ENCODE results near the gene CEP112.

CEP112 gene

DNA sequence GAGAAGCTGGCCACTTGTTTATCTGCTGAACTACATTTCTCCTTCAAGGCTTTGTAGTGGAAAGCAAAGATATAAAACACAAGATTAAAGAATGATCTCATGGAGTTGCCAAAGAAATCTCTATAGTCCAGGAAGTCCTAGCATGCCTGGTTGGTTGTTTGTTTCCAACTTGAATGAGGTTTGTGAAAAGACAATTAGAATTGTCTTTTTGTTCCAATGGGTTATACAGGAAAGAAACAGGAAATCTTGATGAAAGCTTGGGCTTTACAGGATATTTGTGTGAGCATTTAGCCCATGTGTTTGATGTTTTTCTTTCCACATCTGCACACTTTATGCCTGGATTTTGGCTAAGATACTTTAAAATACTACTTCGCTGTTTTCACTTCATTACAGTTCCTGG lies 273.4 kb downstream of the CEP112 start:
- no peak for DNase-seq

DNA sequence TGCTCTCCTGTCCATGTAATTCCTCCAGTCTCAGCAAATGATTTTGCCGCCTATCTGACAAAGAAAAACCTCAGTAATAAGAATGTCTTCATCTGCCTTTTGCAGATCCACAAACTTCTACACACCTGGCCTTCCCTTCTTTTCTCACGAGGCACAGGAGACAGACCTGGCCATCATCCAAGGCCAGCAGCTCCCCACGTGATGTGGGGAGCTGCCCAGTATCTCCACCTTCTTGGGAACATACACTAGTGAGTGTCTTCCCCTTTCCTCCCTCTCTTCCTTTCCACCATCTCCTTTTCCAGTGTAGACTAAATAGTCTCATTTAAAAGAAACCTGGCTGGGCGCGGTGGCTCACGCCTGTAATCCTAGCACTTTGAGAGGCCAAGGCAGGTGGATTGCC lies 274.4 kb downstream of the CEP112 start:
- no peak for DNase-seq

DNA sequence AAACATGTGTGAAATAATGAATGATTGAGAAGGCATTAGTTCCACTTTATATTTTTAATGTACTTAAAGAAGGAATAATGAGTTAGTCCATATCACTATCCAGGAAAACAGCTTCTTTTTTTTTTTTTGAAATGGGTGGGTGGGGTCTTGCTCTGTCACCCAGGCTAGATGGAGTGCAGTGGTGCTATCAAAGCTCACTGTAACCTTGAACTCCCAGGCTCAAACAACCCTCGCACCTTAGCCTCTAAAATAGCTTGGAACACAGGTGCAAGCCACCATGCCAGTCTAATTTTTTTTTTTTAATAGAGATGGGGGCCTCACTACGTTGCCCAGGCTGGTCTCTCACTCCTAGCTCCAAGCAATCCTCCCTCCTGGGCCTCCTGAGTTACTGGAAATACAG lies 275.5 kb downstream of the CEP112 start:
- DNase-seq = no peak

DNA sequence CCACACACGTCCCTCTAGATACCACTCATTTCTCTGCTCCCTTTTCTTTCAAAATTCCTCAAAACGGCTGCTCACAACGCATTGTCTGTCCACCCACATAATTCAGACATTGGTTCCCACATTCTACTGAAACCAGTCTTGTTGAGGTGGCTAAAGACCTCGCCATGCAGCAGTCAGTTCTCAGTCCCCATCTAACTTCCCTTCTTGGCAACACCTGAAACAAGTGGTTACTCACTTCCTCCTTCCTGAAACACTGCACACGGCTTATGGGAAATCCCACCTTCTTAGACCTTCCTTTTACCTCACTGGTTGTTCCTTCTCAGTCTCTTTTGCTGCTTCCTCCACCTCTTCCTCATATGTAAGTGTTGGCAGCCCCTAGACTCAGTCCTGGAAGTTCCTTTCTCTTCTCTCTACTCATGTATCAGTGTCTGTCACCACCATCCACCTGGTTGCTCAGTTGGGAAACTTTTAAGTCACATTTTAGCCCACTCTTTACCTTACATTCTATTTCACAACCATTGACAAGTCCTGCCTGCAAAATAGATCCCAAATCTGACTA lies 277.1 kb downstream of the CEP112 start:
- no peak for DNase-seq

DNA sequence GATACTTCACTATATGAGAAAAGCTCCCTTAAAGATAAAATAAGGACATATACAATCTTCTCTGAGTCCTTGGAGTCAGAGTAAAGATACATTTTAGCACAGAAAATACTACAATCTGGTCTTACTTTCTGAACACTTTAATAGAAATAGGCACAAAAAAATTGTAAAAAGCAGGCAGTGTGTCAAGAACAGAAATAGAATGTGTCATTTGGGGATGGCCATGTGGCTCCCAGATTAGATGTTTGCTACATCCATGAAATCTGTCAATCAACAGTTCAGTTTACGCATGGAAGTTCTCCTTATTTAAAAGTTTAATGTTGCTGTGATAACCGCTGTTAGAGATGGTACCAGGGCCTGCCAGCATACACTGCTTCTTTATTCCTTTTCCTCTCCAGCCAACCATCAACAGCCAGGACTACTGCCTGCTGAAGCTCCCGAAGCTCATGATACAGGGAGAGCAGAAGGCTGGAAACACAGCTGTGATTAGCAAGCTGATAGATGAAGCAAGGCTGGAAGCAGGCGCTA lies 278.5 kb downstream of the CEP112 start:
- no peak for DNase-seq

DNA sequence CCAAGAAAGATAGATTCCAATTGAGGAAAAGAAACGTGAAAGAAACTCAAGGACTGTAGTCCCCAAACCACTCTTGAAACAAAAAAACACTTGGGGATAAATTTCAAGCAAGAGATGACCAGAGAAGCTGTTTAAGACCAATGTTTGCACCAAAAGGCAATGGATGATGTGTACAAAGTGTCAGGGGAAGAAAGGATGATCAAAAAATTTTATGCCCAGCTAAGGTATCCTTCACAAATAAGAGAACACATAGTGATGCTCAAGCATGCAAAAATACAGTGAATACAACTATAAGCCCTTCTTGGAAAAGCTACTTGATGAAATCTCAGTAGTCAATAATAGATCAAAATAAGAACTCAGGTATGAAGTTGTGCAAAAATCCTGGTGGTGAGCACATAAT lies 281.1 kb downstream of the CEP112 start:
- DNase-seq = no peak

DNA sequence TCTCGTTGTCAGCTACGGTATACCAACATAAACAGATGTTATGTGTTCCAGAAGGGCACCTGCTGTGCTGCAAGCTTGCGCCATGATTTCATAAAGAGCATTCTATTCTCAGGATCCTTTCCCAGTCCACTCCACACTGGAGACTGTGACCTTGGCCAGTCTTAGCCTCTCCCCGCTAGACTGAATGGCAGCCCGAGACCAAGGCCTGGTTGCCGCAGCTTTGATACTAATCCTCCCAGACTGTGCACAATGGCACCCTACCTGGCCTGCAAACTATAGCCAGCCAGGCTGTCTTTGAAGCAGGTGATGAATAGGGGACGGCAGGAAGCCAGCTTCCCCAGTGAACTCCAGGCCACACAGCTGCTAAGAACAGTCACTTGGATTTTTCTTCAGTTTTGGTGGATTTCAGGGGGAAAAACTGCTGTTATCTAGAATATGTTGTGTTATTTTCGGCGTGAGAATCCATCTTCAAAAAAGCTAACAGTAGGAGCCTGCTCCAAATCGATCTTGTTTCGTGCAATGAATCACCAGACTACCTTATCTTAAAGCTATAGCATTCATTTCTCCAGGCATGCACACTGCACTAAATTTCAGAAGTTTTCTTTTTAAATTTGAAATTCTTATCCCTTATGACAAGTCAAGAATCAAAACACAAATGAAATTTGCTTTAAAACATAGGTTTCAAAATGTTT lies 289.0 kb downstream of the CEP112 start:
- DNase-seq = no peak

DNA sequence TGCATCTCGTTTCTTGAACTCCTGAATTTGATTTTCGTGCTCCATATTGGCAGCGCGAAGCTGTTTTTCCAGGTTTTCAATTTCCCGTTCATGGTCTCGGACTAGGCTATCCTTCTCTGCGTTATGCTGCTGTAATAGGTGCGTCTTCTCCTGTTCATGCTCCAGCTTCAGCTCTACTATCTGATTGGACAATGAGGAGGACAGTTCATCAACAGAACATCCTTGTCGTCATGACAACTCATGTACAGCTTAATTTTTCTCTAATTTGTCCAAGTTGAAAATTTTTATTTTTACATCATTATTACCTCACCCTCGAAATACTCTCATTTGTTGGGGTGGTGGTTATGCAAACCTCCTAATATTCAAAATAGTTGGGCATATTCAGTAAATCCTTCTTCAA lies 289.8 kb downstream of the CEP112 start:
- DNase-seq = no peak

DNA sequence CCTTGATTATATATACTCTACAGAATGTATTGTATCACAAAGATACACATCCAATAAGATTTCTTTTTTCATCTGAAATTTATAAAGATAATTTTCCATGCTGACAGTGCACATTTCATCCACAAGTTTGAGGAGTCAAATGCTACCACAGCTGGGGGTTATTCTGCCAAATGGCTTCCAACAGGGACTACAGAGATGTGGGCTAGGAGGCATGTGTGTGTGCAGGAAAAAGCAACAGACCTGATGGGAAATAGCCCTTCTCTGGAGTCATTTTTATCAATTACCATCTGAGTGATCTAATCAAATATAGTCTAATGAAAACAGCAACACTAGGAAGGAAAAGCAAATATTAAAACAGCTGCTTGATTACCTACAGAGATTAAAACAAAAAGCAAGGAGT lies 290.5 kb downstream of the CEP112 start:
- DNase-seq = no peak

DNA sequence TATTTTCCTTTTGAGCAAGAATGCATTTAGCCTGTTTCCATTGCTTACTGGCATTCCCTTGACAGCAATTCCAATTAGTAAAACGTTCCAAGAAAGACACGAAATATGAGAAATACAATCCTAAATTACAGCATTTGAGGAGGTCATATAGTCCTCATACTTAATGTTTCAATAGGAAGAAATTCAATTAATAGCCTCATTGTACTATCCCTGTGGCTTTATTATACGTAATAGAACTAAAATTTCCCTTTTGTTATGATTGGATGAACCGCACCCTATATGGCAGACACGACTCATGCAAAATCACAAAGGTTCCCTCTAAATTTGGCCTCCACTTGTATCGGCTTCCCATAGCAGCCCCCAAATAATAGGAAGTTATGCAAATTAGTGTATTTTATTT lies 291.7 kb downstream of the CEP112 start:
- DNase-seq = no peak

DNA sequence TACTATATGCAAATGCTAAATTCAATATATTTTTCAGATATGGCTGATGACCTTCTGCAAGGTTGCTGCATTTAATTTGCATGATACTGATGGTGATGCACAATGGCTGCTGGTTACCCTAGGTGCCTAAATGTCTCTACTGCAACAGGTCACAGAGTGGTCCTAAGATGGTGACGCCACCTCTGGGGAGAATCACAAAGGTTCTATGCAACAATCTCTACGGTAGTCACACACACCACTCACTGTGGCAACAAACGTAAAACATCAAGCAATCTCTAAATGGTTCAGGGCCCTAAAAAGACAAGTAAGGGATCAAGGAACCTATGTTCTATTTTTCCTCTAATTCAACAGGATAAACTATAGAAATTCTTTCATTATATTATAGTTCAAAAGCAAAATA lies 293.3 kb downstream of the CEP112 start:
- no peak for DNase-seq

DNA sequence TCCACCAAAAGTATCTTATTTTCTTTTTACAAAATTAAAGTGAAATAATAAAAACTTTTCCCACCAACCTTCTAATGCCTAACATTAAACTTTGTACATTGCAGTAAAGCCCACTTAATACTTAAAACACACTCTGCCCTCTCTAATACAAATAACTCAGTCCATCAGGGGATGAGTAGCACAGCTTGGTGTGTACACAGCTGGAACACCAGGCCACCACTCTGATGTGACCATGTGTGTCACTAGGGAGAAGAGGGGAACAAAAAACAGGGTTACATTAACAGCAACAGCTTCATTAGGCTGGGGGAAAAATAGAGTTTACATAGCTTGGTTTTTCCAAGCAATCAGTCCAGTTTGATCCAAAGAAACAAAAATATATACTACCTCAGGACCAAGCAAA lies 295.0 kb downstream of the CEP112 start:
- DNase-seq = no peak

DNA sequence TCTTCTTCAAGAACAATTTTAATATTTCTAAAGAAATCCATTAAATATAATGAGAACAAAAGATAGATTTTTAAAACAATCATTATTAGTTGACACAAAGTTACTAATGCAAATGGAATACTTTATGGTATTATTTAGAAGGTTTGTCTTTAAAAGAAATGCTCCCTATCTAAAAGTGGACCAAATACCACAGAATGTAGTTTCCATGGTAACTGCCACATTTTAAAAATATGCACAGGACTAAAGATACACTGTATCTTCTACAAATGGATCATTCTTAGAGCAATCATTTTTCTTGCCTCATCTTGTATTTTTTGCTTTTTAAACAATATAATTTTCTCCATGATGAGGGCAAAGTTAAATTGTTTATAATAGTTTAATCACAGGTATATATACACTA lies 296.0 kb downstream of the CEP112 start:
- no peak for DNase-seq

DNA sequence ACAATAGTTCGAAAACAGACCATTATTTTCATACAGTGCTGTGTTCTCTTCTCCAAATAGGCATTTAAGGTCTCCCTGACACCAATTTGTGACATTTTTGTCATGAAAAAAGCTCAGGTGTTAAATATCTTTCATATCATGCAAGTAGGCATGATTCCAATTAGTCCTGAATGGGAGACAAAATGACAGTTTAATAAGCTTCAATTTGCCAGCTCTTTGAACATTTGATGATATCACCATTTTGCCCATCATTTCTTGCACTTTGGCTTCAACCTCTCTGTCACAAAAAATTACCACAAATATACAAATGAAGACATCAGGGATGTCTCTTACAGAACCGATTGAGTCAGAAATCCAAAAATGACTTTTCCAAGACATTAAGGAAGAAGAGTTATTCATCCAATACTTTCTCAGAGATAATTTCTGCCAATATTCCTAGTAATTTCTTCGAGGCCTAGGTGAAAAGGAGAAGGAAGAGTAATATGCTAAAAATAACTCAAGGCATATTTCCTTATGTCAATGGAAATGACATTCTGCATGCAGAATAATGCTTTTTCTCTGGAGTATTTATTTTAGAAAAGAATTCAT lies 298.1 kb downstream of the CEP112 start:
- DNase-seq = no peak

DNA sequence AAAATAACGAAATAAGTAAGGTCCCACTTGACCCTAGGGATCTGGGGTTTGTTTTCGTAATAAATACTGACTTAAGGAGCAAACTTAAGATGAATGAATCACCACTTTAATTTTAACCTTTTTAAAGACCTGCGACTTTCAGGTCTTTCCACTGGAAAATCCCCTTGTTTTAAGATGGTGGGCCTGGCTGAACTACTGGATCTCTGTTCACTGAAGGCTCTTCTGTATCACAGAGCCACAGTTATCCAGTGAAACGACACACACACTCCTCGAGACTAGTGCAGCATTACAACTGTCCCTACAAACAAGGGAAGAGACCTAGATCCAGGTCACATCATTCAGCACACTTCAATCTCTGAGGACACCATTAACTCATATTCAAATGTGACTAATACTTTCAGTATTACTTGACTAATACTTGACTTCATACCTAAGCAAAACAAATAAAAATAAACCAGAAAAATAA lies 299.0 kb downstream of the CEP112 start:
- DNase-seq = no peak

DNA sequence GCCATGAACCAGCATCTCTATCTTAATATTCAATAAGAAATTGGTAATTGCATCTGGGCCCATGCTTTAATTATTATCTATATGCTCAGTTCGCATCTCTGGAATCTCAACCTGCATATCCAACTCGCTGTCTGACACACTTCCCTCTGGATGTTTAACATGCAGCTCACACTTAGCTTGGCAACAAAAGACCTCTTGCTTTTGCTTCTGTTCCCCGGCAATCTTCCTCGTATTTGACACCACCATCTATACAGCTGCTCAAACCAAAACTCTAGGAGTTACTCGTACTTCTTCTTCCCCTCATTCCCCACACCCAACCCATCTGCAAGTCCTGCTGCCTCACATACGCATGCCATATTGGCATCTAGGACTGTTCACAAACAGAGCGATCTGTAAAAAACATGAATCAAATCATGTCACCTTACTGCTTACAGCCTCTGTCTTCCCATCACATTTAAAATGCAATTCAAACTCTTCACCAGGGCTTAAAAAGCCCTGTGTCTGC lies 300.6 kb downstream of the CEP112 start:
- DNase-seq = no peak

DNA sequence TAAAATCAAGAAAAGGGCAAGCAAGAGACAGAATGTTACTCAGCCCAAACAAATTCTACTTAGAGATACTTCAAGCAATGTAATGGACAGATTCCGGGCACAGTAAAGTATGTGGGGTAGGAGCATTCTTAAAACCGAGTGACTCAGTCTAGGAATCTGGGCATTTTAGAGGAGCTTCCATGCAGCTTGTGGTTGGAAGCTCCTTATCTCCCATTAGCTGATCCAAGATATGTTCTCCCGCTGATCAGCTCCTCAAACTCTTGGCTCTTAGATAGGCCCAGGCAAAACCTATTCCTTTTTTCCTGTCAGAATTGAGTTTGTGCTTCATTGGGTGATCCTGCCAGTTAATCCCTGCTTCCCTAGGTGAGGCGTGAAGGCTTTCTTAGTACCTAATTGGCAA lies 303.3 kb downstream of the CEP112 start:
- DNase-seq = no peak

DNA sequence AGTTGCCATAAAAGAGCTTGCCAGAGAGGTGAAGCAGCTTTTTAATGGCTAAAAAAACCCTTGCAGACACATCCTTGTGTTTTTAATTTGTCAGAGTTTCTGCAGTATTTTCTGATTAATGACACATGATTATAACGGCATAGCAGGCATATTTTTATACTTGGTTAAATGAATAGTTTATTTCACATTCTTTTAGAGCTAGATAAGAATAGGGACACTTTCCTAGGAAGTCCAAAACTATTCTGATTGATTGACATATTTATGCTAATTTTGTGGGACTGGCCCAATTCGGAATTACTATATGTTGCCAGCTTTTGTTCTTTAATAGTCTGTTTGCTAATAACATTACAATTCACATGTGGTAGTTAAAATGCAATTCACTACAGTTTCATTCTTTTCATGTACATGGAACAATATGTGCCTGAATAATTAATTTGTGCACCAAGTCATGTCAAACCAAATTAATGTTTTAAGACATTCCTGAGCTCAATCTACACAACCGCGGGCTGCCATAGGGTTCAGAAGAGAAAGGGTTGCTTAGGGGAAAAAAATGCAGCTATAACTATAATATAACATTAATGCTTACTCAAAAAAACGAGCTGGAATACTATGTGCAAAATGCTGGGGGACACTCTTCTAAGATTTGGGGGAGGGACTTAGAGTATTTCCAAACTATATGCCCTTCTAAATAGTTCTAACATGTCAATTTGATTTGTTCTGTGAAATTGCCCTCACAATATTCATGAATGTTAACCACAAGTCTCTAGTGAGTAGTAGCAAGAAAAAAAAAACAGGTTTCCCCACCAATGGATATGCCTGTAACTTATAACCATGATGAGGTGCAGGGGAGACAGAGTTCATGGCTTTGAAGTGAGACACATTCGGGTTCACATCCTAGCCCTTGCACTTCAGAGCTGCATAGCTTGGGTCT lies 305.4 kb downstream of the CEP112 start:
- DNase-seq = no peak

DNA sequence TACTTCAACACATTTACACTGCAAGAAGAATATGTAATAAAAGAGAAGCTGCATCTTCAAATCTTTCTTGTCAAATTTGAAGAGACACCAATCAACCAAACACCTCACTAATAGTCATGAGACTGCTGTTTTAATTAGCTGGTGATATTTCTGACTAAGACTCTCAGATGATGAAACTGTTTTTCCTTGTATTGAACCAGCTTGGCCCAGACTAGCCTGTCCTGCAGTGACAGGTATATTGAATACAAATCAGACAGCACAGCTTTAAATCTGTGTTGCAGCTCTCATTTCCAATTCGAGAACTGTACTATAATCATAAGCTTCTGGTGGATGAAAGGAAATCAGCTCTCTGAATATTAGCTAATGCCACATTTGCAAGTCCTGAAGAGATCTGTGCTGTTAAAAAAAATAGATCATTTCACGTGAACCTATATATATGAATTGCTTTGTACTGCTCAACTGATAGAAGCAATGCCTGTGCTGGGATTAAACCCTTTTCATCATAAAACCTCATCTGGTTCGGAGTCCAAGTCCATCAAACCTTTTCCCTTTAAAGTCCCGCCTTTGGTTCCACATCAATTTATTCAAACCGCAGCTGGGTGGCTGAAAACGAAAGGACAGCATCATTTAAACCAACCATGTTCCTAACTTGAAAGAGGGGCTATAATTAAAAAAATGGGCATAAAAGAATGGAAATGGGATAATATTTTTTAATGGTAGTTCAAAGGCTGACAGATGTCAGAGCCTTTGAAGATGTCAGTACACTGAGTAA lies 306.2 kb downstream of the CEP112 start:
- no peak for DNase-seq

DNA sequence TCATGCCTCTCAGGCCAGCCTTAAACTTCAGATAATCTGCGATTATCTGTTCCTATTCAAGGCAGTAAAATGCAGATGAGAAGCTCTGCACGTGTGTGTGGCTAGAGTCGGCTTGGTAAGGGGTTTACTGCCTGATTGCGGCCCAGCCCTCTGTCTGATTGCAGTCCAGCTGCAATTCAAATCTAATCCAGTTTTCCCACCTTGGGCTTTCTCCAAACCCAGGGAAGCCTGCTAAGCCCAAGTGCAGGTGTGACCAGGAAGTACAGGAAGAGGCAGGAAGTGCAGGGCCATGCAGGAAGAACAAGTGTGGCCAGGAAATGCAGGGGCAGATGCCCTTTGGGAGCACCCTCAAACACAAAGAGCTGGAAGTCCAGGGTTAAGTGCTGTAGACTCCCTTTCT lies 314.9 kb downstream of the CEP112 start:
- DNase-seq = no peak

DNA sequence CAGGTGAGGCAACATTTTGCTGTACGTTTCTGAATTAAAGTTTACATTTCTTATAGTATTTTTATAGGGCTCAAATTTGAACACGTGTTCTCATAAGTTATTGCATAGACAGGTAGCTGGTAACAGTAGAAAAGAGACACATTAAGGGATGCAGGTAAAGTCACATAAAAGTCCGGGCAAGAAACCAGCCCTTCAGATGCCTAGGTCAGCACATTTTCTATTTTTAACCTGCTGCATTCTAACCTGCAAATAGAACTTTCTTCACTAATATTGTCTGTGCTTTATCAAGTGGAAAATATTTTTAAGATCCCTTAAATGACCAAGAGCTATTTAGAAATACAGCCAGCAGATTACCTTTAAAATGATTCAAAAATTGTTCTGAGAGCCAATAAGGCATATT lies 323.1 kb downstream of the CEP112 start:
- DNase-seq = no peak

DNA sequence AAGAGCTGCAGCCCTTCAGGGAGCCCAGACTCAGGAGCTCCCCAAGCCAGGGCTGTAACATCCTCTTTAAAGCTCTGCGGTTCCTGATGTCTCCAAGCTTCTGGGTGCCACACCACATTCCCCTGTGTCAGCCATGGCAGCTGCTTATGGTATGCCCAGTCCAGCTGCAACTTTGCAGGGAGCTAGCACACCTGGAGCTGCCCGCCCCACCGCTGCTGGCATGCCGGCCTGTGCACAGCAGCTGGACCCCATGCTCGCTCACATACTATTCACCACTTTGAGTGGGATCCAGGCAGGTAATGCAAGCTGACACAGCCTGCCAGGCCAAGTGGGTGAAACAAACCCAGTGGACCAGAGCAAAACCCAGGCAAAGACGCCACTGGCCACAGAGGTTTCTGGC lies 324.9 kb downstream of the CEP112 start:
- DNase-seq = no peak

Measured in activated CD8-positive, alpha-beta memory T cell treated with anti-CD3 and anti-CD28 coated beads, Interleukin-2, amount 50 U/mL, for 4 hours (primary cell).